Measurements from ENCODE around the gene TBC1D9. TPM values are rescaled to one million over a fixed set of nuclear protein-coding genes. Genes with fewer than 3 reads are reported as not detected.

TBC1D9 gene
- total RNA-seq, 1 donor from 2014 or later, result 42.6 TPM

GRCh38 chr4:140603286-140603685, 152.9 kb downstream of the TBC1D9 start:
- DNase-seq (no peak), ATAC-seq (no peak)
- TF ChIP-seq CTCF (IDR thresholded peaks at IDR 0.05), result no peak
- Histone ChIP-seq H3K27me3 (ENCODE audit: low read depth) (no peaks in the 10 kb centered on the region), H3K4me1 (no peaks in the 10 kb centered on the region), H3K4me3 (no peak overlapping the region), H3K36me3 (no peaks in the 10 kb centered on the region), H3K27ac (no peak overlapping the region), H3K9me3 (no peaks in the 10 kb centered on the region)
- intact Hi-C loops (cut with DNase I), result no loop called here

- intact Hi-C loops (cut with DNase I), result no loop called here
- H3K4me3 ChIP-seq, result no peak overlapping the region
- no peaks in the 10 kb centered on the region for H3K36me3 ChIP-seq
- TF ChIP-seq CTCF (IDR thresholded peaks at IDR 0.05), result no peak
- no peak for DNase-seq
- H3K27me3 ChIP-seq (ENCODE audit: low read depth), result no peaks in the 10 kb centered on the region
- H3K4me1 ChIP-seq, result no peaks in the 10 kb centered on the region
- no peak overlapping the region for H3K27ac ChIP-seq
- ATAC-seq, result no peak
- no peaks in the 10 kb centered on the region for H3K9me3 ChIP-seq
These were observed 153.5 kb downstream of the TBC1D9 start for GRCh38 chr4:140602714-140603113.

- DNase-seq (no peak), ATAC-seq (no peak)
- H3K4me1 ChIP-seq, result no peaks in the 10 kb centered on the region
- no peaks in the 10 kb centered on the region for H3K36me3 ChIP-seq
- H3K9me3 ChIP-seq, result no peaks in the 10 kb centered on the region
- no peak for TF ChIP-seq CTCF (IDR thresholded peaks at IDR 0.05)
- H3K27me3 ChIP-seq (ENCODE audit: low read depth), result no peaks in the 10 kb centered on the region
- no peak overlapping the region for H3K27ac ChIP-seq
- intact Hi-C loops (cut with DNase I), result no loop called here
- H3K4me3 ChIP-seq, result no peak overlapping the region
These were observed 155.8 kb downstream of the TBC1D9 start for GRCh38 chr4:140600408-140600807.

GRCh38 chr4:140595065-140595464, 161.1 kb downstream of the TBC1D9 start:
- no peak overlapping the region for H3K27ac ChIP-seq
- no peaks in the 10 kb centered on the region for H3K9me3 ChIP-seq
- intact Hi-C loops (cut with DNase I), result no loop called here
- DNase-seq, result no peak
- no peak overlapping the region for H3K4me3 ChIP-seq
- H3K4me1 ChIP-seq, result no peaks in the 10 kb centered on the region
- no peaks in the 10 kb centered on the region for H3K27me3 ChIP-seq (ENCODE audit: low read depth)
- H3K36me3 ChIP-seq, result no peaks in the 10 kb centered on the region
- peak; percentile 83 to 86 for ATAC-seq
- TF ChIP-seq CTCF (IDR thresholded peaks at IDR 0.05), result peak; percentile 50

GRCh38 chr4:140584439-140584838, 171.7 kb downstream of the TBC1D9 start:
- DNase-seq (no peak), ATAC-seq (no peak)
- H3K27me3 ChIP-seq (ENCODE audit: low read depth), result peaks cover 11% of the 10 kb centered on the region
- no peaks in the 10 kb centered on the region for H3K9me3 ChIP-seq
- intact Hi-C loops (cut with DNase I), result no loop called here
- H3K36me3 ChIP-seq, result no peaks in the 10 kb centered on the region
- no peak overlapping the region for H3K27ac ChIP-seq
- H3K4me1 ChIP-seq, result no peaks in the 10 kb centered on the region
- no peak overlapping the region for H3K4me3 ChIP-seq
- TF ChIP-seq CTCF (IDR thresholded peaks at IDR 0.05), result no peak

- H3K4me3 ChIP-seq, result no peak overlapping the region
- H3K4me1 ChIP-seq, result no peaks in the 10 kb centered on the region
- ATAC-seq, result no peak
- H3K36me3 ChIP-seq, result no peaks in the 10 kb centered on the region
- no peak overlapping the region for H3K27ac ChIP-seq
- H3K9me3 ChIP-seq, result no peaks in the 10 kb centered on the region
- intact Hi-C loops (cut with DNase I), result no loop called here
- DNase-seq, result no peak
- TF ChIP-seq CTCF (IDR thresholded peaks at IDR 0.05), result no peak
- peaks cover 16% of the 10 kb centered on the region for H3K27me3 ChIP-seq (ENCODE audit: low read depth)
These were observed 175.1 kb downstream of the TBC1D9 start for GRCh38 chr4:140581078-140581477.

Data from lower lobe of right lung (tissue), 2 donors.